Right kidney (tissue), 1 donor: ENCODE measurements around the gene ANK3.
"Not testable (repeated sequence)": the region's sequence is repeated elsewhere in the genome, so short reads cannot be mapped to it uniquely, and the experiment has no call there.

ENCODE experiments used
- DNase-seq: peaks from one replicate; pipeline ENCODE4 v3.0.0-alpha.2; 2016

The ANK3 gene

DNA sequence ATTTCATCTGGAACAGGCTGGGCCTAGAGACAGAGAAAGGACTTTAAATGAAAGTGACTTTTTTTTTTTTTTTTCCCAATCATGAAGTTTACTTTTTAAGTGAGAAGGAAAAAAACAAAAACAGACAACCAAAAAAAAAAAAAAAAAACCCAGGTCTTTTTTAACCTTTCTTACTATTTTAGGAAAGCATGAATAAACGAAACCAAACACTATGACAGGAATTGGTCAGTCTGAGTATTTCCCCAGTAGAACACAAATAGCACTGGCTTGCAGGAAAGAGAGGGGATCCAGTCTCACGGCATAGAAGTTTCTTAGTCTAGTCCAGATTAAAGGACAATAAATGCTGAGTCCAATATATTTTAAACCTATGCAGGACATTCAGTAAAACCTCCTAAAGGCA, 302.8 kb downstream of the ANK3 start:
- DNase-seq: no peak

DNA sequence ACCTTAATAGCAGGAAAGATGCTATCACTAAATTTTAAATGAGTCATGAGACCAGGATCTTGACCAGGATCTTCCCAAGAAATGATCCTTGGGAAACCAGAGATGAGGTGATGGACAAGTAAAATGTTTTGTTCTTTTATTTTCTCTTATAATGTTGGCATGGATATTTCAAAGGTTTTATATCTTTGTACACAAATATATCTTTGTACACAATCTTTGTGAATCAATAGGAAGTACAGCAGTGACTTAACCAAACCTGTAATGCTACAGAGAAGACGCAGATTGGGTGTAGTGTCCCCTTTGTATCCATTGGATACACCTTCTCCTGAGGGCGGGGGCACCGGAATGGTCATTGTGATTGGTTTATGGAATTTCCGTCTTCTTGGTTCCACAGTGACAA, 303.3 kb downstream of the ANK3 start:
- DNase-seq: no peak

DNA sequence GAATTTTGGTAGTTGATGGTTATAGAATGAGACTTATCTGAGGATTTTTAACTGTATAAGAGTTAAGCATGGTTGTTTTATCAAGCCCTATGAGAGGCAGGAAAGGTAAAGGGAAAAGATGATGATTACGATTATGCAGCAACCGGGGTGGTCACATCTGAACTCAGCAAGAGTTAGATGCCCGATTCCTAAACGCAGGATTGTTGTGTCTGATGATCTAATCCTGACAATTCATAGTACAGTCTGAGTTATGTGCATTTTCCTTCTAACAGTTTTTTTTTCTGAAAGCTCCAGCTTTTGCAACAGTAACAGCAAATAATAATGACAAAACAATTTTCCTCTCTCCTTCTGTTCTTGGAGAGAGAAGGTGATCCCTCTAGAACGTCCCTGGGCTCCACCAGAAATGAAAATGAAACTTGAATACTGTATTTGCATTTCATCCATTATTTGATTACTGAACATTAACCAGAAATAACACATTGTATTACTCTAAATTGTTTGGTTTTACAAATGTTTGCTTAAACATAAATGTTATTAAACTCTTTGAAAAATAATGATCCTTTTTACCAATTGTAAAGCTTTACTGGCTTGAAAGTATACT, 306.8 kb downstream of the ANK3 start:
- no peak for DNase-seq

GRCh38 chr10:60082341-60082740, 307.3 kb downstream of the ANK3 start:
- DNase-seq: no peak

DNA sequence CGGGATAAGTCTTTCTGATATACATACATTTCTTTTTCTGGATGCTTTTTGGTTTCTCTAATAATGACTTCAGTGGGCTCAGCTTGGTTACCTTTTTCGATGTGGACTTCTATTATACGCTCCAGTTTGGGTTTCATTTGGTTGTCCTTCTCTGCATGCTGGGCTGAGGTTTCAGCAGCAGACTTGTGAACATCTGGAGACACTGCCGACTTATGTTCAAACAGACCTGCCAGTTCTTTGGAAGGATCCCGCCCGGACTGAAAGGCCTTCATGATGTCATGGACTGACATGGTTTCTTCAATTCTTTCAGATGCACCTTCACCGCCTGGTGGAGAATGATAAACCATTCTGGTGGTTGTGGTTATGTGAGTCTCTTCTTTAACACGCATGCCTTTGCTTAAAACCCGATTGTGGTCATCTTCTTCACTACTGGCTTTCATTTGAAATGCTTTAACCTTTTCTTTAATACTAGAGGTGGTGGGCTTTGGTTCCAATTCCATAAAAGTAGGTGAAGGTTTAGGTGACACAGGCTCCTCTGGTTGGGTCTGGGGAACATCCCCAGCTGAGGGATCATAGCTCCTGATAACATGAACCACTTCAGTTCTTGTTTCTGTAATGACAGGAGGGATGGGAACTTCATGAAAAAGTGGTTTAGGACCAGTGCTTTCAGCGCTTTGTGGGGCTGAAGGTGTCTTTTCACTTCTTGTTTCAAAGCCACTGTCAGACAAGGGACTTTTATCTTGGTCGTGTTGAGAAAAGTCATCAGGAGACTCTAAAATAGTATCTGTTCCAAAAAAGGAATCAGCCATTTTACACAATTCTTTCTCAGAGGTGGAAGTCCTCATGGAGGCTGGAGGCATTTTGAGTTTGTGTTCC, 315.7 kb downstream of the ANK3 start:
- DNase-seq: no peak

DNA sequence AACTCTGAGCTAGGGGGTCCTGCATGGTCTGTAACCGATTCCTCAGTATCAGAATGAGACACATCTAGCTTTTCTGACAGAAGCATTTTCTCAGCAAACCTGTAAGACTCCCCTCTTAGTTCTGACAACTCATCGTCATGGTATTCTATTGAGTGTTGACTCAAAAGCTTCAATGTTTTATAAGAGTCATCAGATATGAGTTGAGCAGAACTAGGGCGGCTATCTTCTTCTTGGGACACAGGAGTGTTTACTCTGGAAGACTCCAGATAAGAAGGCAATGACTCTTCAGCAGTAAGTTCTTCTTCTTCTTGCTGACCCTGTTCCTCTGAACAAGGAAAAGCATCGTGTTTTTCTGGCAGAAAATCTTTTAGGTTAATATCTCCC, 316.3 kb downstream of the ANK3 start:
- DNase-seq: no peak

DNA sequence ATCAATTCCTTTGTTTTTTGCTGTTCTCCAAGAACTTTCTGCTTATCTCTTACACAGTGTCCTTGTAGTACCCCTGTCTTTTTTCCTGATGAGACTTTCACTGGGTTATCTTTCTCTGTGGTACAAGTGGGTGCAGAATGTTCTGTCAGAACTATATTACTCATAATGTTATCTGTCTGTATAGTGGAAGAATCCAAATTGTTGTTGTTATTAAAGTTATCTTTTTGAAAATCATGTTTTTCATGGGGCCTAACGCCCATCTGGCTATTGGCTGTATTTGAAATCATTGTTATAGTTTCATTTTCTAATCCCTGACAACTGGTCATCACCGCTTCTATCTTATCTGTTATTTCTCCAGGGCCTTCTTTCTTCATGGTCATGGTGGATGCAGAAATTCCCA, 320.4 kb downstream of the ANK3 start:
- DNase-seq: no peak

- DNase-seq: no peak
These were observed 339.3 kb downstream of the ANK3 start for GRCh38 chr10:60050366-60050765.

DNA sequence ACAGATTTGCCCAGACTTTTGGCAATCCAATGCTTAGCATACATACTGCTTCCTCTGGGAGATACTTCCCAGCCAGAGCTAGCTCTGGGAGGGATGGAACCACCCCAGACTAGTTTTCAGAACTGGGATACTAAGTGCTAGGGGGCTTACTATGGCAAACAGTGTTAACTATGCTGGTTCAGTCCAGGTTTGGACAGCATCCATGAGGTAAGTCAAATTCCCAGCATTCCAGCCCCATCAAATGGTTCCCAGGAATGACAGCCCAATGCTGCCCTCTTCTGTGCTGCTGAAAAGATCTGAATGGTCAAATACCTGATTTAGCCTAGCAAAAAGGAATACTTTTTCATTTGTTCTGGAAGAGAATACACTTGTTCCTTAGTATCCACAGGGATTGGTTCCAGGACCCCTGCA, 341.6 kb downstream of the ANK3 start:
- no peak for DNase-seq

- DNase-seq: no peak
These were observed 344.1 kb downstream of the ANK3 start for GRCh38 chr10:60045571-60045970.

DNA sequence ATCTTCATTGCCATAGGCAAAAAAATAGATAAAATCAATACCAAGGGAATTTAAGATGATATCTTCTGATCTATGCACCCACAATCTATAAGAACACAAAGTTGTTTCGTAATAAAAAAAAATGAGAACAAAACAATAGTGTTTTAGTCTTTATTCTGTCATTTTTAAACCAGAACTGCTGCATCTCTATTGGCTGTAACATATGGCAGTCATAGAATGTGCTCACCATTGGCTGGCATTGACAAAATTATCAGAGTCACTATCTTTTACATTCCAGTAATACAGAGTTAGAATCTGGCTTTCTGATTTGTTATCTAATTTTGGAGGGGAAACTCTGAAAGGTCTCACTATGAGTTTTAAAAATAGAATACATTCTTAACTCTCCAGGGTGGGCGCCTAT, 344.7 kb downstream of the ANK3 start:
- no peak for DNase-seq

DNA sequence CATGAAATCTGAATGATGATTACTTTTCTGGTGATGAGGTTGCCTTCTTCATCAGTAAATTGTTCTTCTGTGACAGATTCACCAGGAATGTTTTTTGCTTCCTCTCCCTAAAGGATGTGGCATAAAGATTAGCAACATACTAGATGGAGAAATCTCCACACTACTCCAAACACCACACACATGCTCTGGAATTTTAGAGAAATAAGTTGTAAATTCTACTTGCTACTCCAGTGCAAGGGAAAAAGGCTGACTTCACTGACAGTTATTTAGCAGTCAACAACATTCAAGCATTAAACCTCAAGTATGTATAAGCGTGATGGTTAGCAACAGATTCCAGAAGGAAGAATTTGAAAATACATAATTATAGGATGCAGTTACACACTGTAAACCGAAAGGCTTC, 345.4 kb downstream of the ANK3 start:
- no peak for DNase-seq

DNA sequence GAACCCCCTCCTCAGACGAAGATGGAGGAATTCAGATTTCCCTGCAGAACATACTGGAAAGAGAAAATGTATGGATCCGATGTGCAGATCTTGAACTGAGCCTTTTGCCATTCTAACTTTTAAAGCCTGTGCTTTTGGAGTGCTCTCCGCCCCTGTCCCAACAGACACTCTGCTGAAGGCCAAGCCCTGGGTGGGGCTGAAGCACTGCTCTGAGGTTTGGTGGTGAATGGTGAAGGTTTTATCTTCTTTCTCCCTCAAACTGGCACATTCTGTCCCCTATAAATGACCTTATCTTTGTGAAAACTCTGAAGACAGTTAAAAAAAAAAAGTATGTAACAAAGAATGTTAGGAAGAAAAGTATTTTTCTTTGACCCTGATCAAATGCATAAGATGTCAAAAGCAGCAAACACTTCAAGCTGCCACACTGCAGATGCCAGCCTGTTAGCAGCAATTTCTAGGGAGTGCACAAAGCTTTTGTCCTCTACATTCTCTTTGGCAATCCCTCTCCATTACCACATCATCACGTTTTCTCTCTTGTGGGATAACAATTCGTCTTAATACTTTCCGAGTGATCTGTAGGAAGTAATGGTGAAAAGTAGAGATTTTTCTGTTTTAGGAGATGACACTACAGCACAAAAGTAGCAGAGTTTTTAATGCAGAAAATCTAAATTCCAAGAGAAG, 346.0 kb downstream of the ANK3 start:
- no peak for DNase-seq

DNA sequence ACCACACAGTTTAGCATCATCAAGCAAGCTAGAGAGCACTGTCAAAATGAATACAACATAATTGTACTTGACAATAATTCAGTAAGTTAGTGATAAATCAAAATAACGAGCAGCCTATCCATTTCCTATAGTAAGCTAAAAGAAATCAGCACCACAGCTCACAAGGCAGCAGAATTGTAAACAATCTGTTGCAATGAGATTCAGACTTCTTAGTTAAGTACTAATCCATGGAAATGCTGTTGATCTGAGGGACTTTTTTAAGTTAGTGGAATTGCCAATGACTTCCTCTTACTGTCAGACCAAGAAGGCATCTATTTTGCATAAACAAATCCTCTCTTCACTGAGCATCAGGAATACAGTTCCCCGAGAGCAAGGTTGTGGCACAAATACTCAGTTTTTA, 346.8 kb downstream of the ANK3 start:
- no peak for DNase-seq

DNA sequence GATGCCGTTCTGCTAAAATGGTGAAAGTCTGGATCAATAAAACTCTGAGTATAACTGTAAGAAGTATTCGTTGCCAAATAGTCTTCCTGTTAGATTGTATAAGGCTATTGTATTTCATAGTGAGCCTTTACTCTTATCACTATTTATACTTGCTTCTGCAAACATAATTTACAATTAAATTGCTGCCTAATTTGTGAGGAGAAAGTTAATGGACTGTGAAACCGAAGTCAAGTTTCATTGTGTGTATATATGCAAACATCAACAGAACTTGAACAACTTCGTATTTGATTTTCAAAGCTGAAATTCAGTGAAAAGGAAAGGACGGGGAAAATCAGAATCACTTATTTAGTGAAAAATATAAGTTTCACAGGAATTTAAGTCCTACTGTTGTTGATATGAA, 347.4 kb downstream of the ANK3 start:
- no peak for DNase-seq

- no peak for DNase-seq
These were observed 348.1 kb downstream of the ANK3 start for GRCh38 chr10:60041489-60042133.

GRCh38 chr10:60040014-60040662, 349.5 kb downstream of the ANK3 start:
- DNase-seq: no peak

- no peak for DNase-seq
These were observed 353.7 kb downstream of the ANK3 start for GRCh38 chr10:60035984-60036383.

DNA sequence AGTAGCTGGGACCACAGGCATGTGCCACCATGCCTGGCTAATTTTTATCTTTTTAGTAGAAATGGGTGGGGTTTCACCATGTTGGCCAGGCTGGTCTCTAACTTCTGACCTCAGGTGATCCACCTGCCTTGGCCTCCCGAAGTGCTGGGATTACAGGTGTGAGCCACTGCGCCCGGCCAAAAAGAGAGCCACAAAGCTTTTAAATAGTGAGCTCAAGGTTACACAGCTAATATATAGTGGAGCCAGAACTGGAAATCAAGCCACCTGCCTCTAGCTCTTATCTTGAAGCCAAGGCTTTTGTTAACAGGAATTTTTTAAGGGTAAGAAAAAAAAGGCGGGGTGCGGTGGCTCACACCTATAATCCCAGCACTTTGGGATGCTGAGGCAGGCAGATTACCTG, 354.3 kb downstream of the ANK3 start:
- DNase-seq: not testable (repeated sequence)

- no peak for DNase-seq
These were observed 357.0 kb downstream of the ANK3 start for GRCh38 chr10:60032723-60033122.

DNA sequence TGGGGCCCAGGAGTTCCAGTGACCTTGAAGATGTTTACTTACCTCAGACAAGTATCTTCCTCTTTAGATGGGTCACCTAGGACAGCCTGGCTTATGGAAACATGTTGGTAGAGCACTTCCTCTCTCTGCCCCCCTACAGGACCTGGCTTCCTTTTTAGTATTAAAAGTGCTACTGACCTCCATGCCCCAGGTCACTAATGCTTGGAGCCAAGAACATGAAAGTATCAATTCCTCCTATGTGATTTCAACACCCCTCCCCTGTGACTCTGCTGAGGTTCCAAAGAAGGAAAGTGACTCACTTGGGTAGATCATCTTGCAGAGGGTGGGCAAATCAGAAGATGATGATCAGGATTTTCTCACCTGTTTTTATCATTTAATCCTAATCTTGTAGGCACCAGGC, 358.0 kb downstream of the ANK3 start:
- DNase-seq: no peak

GRCh38 chr10:60031183-60031582, 358.5 kb downstream of the ANK3 start:
- no peak for DNase-seq

DNA sequence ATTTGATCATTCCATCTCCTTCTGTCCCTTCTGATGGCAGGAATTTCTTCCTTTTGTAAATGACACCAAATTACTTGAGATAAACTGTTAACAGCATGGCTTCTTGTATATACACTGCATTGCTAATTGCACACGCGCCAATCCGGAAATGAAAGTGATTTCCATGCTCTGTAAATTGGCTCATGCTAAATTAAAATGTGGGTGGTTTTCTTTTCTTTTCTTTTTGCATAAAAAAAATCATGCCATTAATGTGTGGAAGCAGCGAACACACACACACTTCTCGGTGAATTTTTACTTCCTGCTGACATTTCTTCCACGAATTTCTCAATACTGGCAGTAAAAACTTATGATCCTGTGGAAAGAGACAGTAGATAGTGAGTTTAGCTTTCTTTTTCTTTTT, 360.2 kb downstream of the ANK3 start:
- no peak for DNase-seq
